Upper lobe of left lung (tissue), 6 donors: ENCODE data around the gene ARMH2. TPM values are rescaled to one million over a fixed set of nuclear protein-coding genes. Genes with fewer than 3 reads are reported as not detected.
A peak's percentile ranks its signal among the peaks of the same experiment; 100 is the strongest.

ENCODE experiments used
- ATAC-seq, 2 donors: fragments of 200-7000 bp; cut with Tn5 transposase; one replicate each; pipeline ENCODE4 v1.9.1; 2022; ENCODE audit warnings: mild to moderate bottlenecking in 2 of 2, moderate library complexity in 2 of 2; ENCODE audit not compliant: low FRiP score in 2 of 2
- DNase-seq, 2 donors: peaks; one replicate each; pipeline ENCODE4 v3.0.0-alpha.2; 2019 to 2020
- H3K27ac ChIP-seq, 4 donors: fragments of 200-600 bp; sonication (generic); one replicate each; pipeline ENCODE4 v1.5.1; 2016 to 2019
- H3K27me3 ChIP-seq, 4 donors: fragments of 200-600 bp; sonication (generic); one replicate each; pipeline ENCODE4 v1.5.1; 2017 to 2019
- H3K36me3 ChIP-seq, 4 donors: fragments of 200-600 bp; sonication (generic); one replicate each; pipeline ENCODE4 v1.5.1; 2016 to 2019
- H3K4me1 ChIP-seq, 4 donors: fragments of 200-600 bp; sonication (generic); one replicate each; pipeline ENCODE4 v1.5.1; 2018 to 2019
- H3K4me3 ChIP-seq, 4 donors: fragments of 200-600 bp; sonication (generic); one replicate each; pipeline ENCODE4 v1.5.1; 2017 to 2019; ENCODE audit warnings: mild to moderate bottlenecking in 2 of 4, moderate library complexity in 1 of 4
- H3K9me3 ChIP-seq, 4 donors: fragments of 200-600 bp; sonication (generic); one replicate each; pipeline ENCODE4 v1.5.1; 2018 to 2019
- CTCF ChIP-seq, 6 experiments: fragments of 450-650 bp in 4 of 6; fragments of 200-600 bp in 2 of 6; sonication (generic) in 2 of 6; IDR thresholded peaks; one replicate each; pipeline ENCODE4 v1.5.1; 2016 to 2019; ENCODE audit warnings: antibody characterized with exemption in 6 of 6
- EP300 ChIP-seq, 4 donors: sonication (generic); formaldehyde crosslinking; IDR thresholded peaks; one replicate each; pipeline ENCODE4 v1.5.1; 2017; ENCODE audit warnings: antibody characterized with exemption in 4 of 4, control low read depth in 2 of 4
- POLR2A ChIP-seq, 4 donors: fragments of 450-650 bp; IDR thresholded peaks; one replicate each; pipeline ENCODE4 v1.5.1; 2016 to 2017; ENCODE audit warnings: antibody characterized with exemption in 4 of 4, mild to moderate bottlenecking in 2 of 4
- POLR2AphosphoS5 ChIP-seq, 2 donors: sonication (generic); formaldehyde crosslinking; IDR thresholded peaks; one replicate each; pipeline ENCODE4 v1.5.1; 2017; ENCODE audit warnings: antibody characterized with exemption in 2 of 2
- WGBS, 2 donors: methylation state at CpG; one replicate each; pipeline ENCODE4 v1.1.5; 2017 to 2018; 5-methylcytosine and 5-hydroxymethylcytosine counted together
- total RNA-seq, 6 donors: library from RNA; depleted of rRNA in 4 of 6; stranded (reverse); fragments of >200 nt in 4 of 6; gene quantifications; one replicate each; pipeline versions ENCODE4 v1.1.0 to v1.2.1, GENCODE V29; 2016 to 2021
- donor health status: DM: no; HTN: no; CAD: no; lungs with moderate emphysema.
- donor health status: DM: no; HTN: yes; CAD: no; lungs with severe emphysema.

The ARMH2 gene
- total RNA-seq, 6 donors from 2014 or later: 0.76 to 2.4 (median 1.7) TPM; not detected in 3

- peak overlapping the region; percentile 16 to 61 (median 43) for H3K27ac ChIP-seq
- 50 to 56% methylated on average over 3 of the region's 3 CpGs for WGBS, 2 donors
These were observed 49.4 kb downstream of the ARMH2 start for GRCh38 chr6:24749297-24749696.

More at GRCh38 chr6:24749297-24749696, 49.4 kb downstream of the ARMH2 start:
- Histone ChIP-seq H3K9me3 (no peaks in the 10 kb centered on the region), H3K36me3 (no peaks in the 10 kb centered on the region), H3K27me3 (no peaks in the 10 kb centered on the region), H3K4me3 (no peak overlapping the region), H3K4me1 (no peaks in the 10 kb centered on the region)
- ATAC-seq (peak in 1 of 2 donors; percentile 26), DNase-seq (no peak)
- TF ChIP-seq EP300 (IDR thresholded peaks at IDR 0.05): no peak
- no peak for TF ChIP-seq POLR2A (IDR thresholded peaks at IDR 0.05)
- TF ChIP-seq CTCF (IDR thresholded peaks at IDR 0.05): no peak
- TF ChIP-seq POLR2AphosphoS5 (IDR thresholded peaks at IDR 0.05): no peak

Other genes with a start within 250 kb of the ARMH2 start
- 1 to 10 TPM in 5 of 6 donors, under 1 TPM in 1; 0.26 to 5.1 (median 2.3) TPM for gene KIAA0319, start 152.7 kb downstream of the ARMH2 start, total RNA-seq
- gene TDP2, start 132.0 kb downstream of the ARMH2 start, total RNA-seq: 100 to 1,000 TPM in 1 of 6 donors, 10 to 100 TPM in 5; 33.8 to 101 (median 37.0) TPM
- gene ACOT13, start 131.8 kb downstream of the ARMH2 start, total RNA-seq: 10 to 100 TPM in 3 of 6 donors, 1 to 10 TPM in 3; 5.2 to 20.2 (median 10.5) TPM
- 100 to 1,000 TPM in 2 of 6 donors, 10 to 100 TPM in 4; 41.9 to 131 (median 95.3) TPM for gene C6orf62, start 79.8 kb downstream of the ARMH2 start, total RNA-seq
- 10 to 100 TPM in 2 of 6 donors, 1 to 10 TPM in 4; 6.5 to 10.3 (median 8.9) TPM for gene GMNN, start 24.0 kb downstream of the ARMH2 start, total RNA-seq
- 10 to 100 TPM; 25.3 to 67.1 (median 48.3) TPM for gene RIPOR2, start 137.0 kb upstream of the ARMH2 start, total RNA-seq